CD14-positive monocyte (primary cell): ENCODE data around the gene KCNT1. TPM values are rescaled to one million over a fixed set of nuclear protein-coding genes. Genes with fewer than 3 reads are reported as not detected.

Experiments
- DNase-seq, 3 donors: peaks; one replicate each; pipeline ENCODE4 v3.0.0-alpha.2; 2011 to 2022
- H2AFZ ChIP-seq: 2 replicates; pipeline ENCODE4 v1.6.0; 2012; ENCODE audit warnings: mild to moderate bottlenecking, low read depth, low read length, inconsistent platforms; ENCODE audit not compliant: insufficient read depth, poor library complexity, severe bottlenecking
- H3K27ac ChIP-seq, 2 donors: 1 replicate in 1 of 2; 2 replicates in 1 of 2; pipeline ENCODE4 v1.5.1; 2012 to 2013; ENCODE audit warnings: low read length in 2 of 2, control low read depth in 1 of 2, inconsistent platforms in 1 of 2, low read depth in 1 of 2, mild to moderate bottlenecking in 1 of 2
- H3K27me3 ChIP-seq, 2 donors: one replicate each; pipeline versions ENCODE4 v1.6.0 to v1.6.1; 2011 to 2013; ENCODE audit warnings: low read length in 2 of 2; ENCODE audit not compliant: control insufficient read depth in 2 of 2, insufficient read depth in 2 of 2
- H3K36me3 ChIP-seq, 2 donors: replicated peaks in 1 of 2; 1 replicate in 1 of 2; 2 replicates in 1 of 2; pipeline versions ENCODE4 v1.5.1 to v1.6.1; 2012 to 2013; ENCODE audit warnings: low read length in 2 of 2, control low read depth in 1 of 2, inconsistent platforms in 1 of 2, mild to moderate bottlenecking in 1 of 2; ENCODE audit not compliant: insufficient read depth in 2 of 2, control insufficient read depth in 1 of 2
- H3K4me1 ChIP-seq, 2 donors: 1 replicate in 1 of 2; 2 replicates in 1 of 2; pipeline versions ENCODE4 v1.5.1 to v1.6.1; 2012 to 2013; ENCODE audit warnings: low read length in 2 of 2, control low read depth in 1 of 2, inconsistent platforms in 1 of 2, mild to moderate bottlenecking in 1 of 2, moderate library complexity in 1 of 2; ENCODE audit not compliant: insufficient read depth in 2 of 2, control insufficient read depth in 1 of 2
- H3K4me2 ChIP-seq: replicated peaks from 2 replicates; pipeline ENCODE3; 2012; ENCODE audit warnings: low read length, moderate library complexity, mild to moderate bottlenecking; ENCODE audit not compliant: poor library complexity, severe bottlenecking; ENCODE audit errors: extremely low read depth
- H3K4me3 ChIP-seq, 3 experiments: fragments of 200-600 bp in 1 of 3; sonication (generic) in 1 of 3; replicated peaks in 1 of 3; 1 replicate in 2 of 3; 2 replicates in 1 of 3; pipeline ENCODE4 v1.5.1; 2011 to 2013; ENCODE audit warnings: low read length in 3 of 3, mild to moderate bottlenecking in 3 of 3, control low read depth in 2 of 3, low read depth in 2 of 3, inconsistent platforms in 1 of 3, moderate library complexity in 1 of 3
- H3K79me2 ChIP-seq: 2 replicates; pipeline ENCODE4 v1.6.0; 2012; ENCODE audit warnings: mild to moderate bottlenecking, control low read depth, inconsistent platforms, low read length, moderate library complexity; ENCODE audit not compliant: insufficient read depth
- H3K9ac ChIP-seq: 2 replicates; pipeline ENCODE4 v1.6.0; 2017; ENCODE audit warnings: low read length, mild to moderate bottlenecking; ENCODE audit not compliant: insufficient read depth, poor library complexity, severe bottlenecking
- H3K9me3 ChIP-seq, 2 donors: replicated peaks in 1 of 2; 1 replicate in 1 of 2; 2 replicates in 1 of 2; pipeline versions ENCODE4 v1.5.1 to v1.6.1; 2012 to 2013; ENCODE audit warnings: low read length in 2 of 2, control low read depth in 1 of 2; ENCODE audit not compliant: control insufficient read depth in 1 of 2, insufficient read depth in 1 of 2
- H4K20me1 ChIP-seq: 2 replicates; pipeline ENCODE4 v1.6.0; 2012; ENCODE audit warnings: mild to moderate bottlenecking, low read length, control low read depth, moderate library complexity; ENCODE audit not compliant: insufficient read depth
- H3K27ac Mint-ChIP-seq, 7 donors: one replicate each; pipeline ENCODE4 v1.8.0; 2020; ENCODE audit warnings: mild to moderate bottlenecking in 7 of 7, mixed read lengths in 7 of 7, moderate library complexity in 6 of 7, inconsistent platforms in 2 of 7
- H3K27me3 Mint-ChIP-seq, 3 donors: one replicate each; pipeline ENCODE4 v1.8.0; 2021 to 2022; ENCODE audit warnings: low read depth in 3 of 3, mild to moderate bottlenecking in 3 of 3, mixed read lengths in 3 of 3, moderate library complexity in 3 of 3, inconsistent platforms in 1 of 3
- H3K36me3 Mint-ChIP-seq, 2 donors: one replicate each; pipeline ENCODE4 v1.8.0; 2020; ENCODE audit warnings: mixed read lengths in 2 of 2, inconsistent platforms in 1 of 2, mild to moderate bottlenecking in 1 of 2
- H3K4me1 Mint-ChIP-seq: one replicate; pipeline ENCODE4 v1.8.0; 2020; ENCODE audit warnings: mild to moderate bottlenecking, mixed read lengths
- H3K4me3 Mint-ChIP-seq, 2 donors: one replicate each; pipeline ENCODE4 v1.8.0; 2020; ENCODE audit warnings: mild to moderate bottlenecking in 2 of 2, mixed read lengths in 2 of 2, moderate library complexity in 1 of 2
- H3K9me3 Mint-ChIP-seq, 7 donors: one replicate each; pipeline ENCODE4 v1.8.0; 2020 to 2022; ENCODE audit warnings: mixed read lengths in 7 of 7, mild to moderate bottlenecking in 6 of 7, moderate library complexity in 6 of 7, inconsistent platforms in 2 of 7
- CTCF ChIP-seq: fragments of 200-600 bp; IDR thresholded peaks from one replicate; pipeline ENCODE4 v1.8.0; 2022; ENCODE audit warnings: antibody characterized with exemption, mild to moderate bottlenecking
- WGBS: methylation state at CpG from one replicate; pipeline ENCODE4 v1.1.5; 2013; ENCODE audit warnings: missing lambda C conversion rate; ENCODE audit not compliant: insufficient coverage; 5-methylcytosine and 5-hydroxymethylcytosine counted together
- intact Hi-C, 2 donors: fragments of 100-400 bp; cut with micrococcal nuclease; formaldehyde crosslinking; loops; one replicate each; pipeline versions ENCODE4 v1.15.0 to v1.15.1; 2023
- polyA plus RNA-seq, 3 donors: library from polyadenylated mRNA; depleted of rRNA in 1 of 3; unstranded in 2 of 3; stranded (reverse) in 1 of 3; fragments of 300-500 nt in 2 of 3; fragments of >200 nt in 1 of 3; fragmentation: Illumina TruSeq in 2 of 3; gene quantifications; 1 replicate in 2 of 3; 2 replicates in 1 of 3; pipeline ENCODE4 v1.2.3, GENCODE V29; 2012 to 2021

Gene KCNT1
- polyA plus RNA-seq, 3 donors: not detected

GRCh38 chr9:135791431-135792267, 89.7 kb downstream of the KCNT1 start:
- Mint-ChIP-seq H3K4me3 (no peak overlapping the region), H3K9me3 (no peaks in the 10 kb centered on the region), H3K27me3 (peaks cover 2 to 6% (median 5%) of the 10 kb centered on the region in 3 donors), H3K36me3 (no peaks in the 10 kb centered on the region), H3K4me1 (no peaks in the 10 kb centered on the region), H3K27ac (no peak overlapping the region)
- no peak overlapping the region for H3K4me2 ChIP-seq
- H3K27ac ChIP-seq: no peak overlapping the region
- no peaks in the 10 kb centered on the region for H3K4me1 ChIP-seq
- TF ChIP-seq CTCF: no peak
- H2AFZ ChIP-seq: no peak overlapping the region
- H3K4me3 ChIP-seq: no peak overlapping the region
- no peaks in the 10 kb centered on the region for H3K79me2 ChIP-seq
- H3K9me3 ChIP-seq: no peaks in the 10 kb centered on the region
- no peaks in the 10 kb centered on the region for H3K36me3 ChIP-seq
- DNase-seq: no peak
- no peaks in the 10 kb centered on the region for H4K20me1 ChIP-seq
- no peaks in the 10 kb centered on the region for H3K27me3 ChIP-seq
- H3K9ac ChIP-seq: no peak overlapping the region
- 86% methylated on average over 26 of the region's 35 CpGs for WGBS
- intact Hi-C loops: no loop called here

GRCh38 chr9:135792268-135793128, 90.5 kb downstream of the KCNT1 start:
- H3K4me1 Mint-ChIP-seq: no peaks in the 10 kb centered on the region
- Histone ChIP-seq H3K27me3 (no peaks in the 10 kb centered on the region), H3K36me3 (no peaks in the 10 kb centered on the region), H3K79me2 (no peaks in the 10 kb centered on the region), H3K4me1 (no peaks in the 10 kb centered on the region), H3K4me2 (no peak overlapping the region), H3K4me3 (no peak overlapping the region), H3K9me3 (no peaks in the 10 kb centered on the region), H3K27ac (no peak overlapping the region), H4K20me1 (no peaks in the 10 kb centered on the region), H2AFZ (no peak overlapping the region), H3K9ac (no peak overlapping the region)
- no peak overlapping the region for H3K27ac Mint-ChIP-seq
- no peak for DNase-seq
- no peak for TF ChIP-seq CTCF
- no peaks in the 10 kb centered on the region for H3K9me3 Mint-ChIP-seq
- H3K36me3 Mint-ChIP-seq: no peaks in the 10 kb centered on the region
- no peak overlapping the region for H3K4me3 Mint-ChIP-seq
- intact Hi-C loops: no loop called here
- 87% methylated on average over 26 of the region's 31 CpGs for WGBS
- peaks cover 2 to 6% (median 4%) of the 10 kb centered on the region in 3 donors for H3K27me3 Mint-ChIP-seq
